ENCODE data around the gene RPP25L. TPM values are rescaled to one million over a fixed set of nuclear protein-coding genes. Genes with fewer than 3 reads are reported as not detected.

RPP25L gene
- total RNA-seq, 1 experiment from 2014 or later, result 17.2 TPM

- Histone ChIP-seq H4K5ac (ENCODE audit: insufficient read length, low read depth, low read length) (no peak overlapping the region), H3K9me3 (ENCODE audit: control insufficient read depth, low read depth, low read length) (no peaks in the 10 kb centered on the region), H3T11ph (ENCODE audit: low read length) (no peak overlapping the region), H3K23ac (ENCODE audit: insufficient read length, low read depth, low read length) (no peak overlapping the region), H2BK12ac (ENCODE audit: insufficient read length, low read depth, low read length) (no peak overlapping the region), H3K18ac (ENCODE audit: insufficient read length, low read depth, low read length) (no peak overlapping the region), H3K56ac (ENCODE audit: insufficient read length, low read depth, low read length) (no peak overlapping the region), H3K4me1 (ENCODE audit: insufficient read depth, low read length) (peaks cover 12% of the 10 kb centered on the region), H2AK5ac (ENCODE audit: insufficient read length, low read length) (no peak overlapping the region), H3K9ac (ENCODE audit: extremely low read depth, insufficient read length, low read length) (no peak overlapping the region), H2BK5ac (ENCODE audit: insufficient read length, low read length) (no peak overlapping the region), H3K27ac (ENCODE audit: insufficient read length, low read depth, low read length) (no peak overlapping the region), H2BK20ac (ENCODE audit: low read depth, low read length, poor library complexity, severe bottlenecking) (no peak overlapping the region), H3K79me1 (ENCODE audit: insufficient read depth, low read depth, low read length, poor library complexity, severe bottlenecking) (no peaks in the 10 kb centered on the region), H2BK15ac (ENCODE audit: low read depth, low read length) (no peak overlapping the region), H2AFZ (ENCODE audit: low read length) (no peak overlapping the region), H4K91ac (ENCODE audit: insufficient read length, low read depth, low read length) (no peak overlapping the region), H3K79me2 (ENCODE audit: insufficient read depth, low read length) (no peaks in the 10 kb centered on the region), H4K8ac (replicated peaks; ENCODE audit: insufficient read length, low read depth, low read length) (no peak overlapping the region), H3K27me3 (ENCODE audit: insufficient read depth, low read length) (peaks cover 22% of the 10 kb centered on the region), H2BK120ac (ENCODE audit: low read depth, low read length, poor library complexity, severe bottlenecking) (no peak overlapping the region), H3K4me2 (ENCODE audit: insufficient read depth, insufficient read length, low read length) (peak overlapping the region; percentile 58), H3K4ac (ENCODE audit: low read depth, low read length) (no peak overlapping the region), H4K20me1 (ENCODE audit: control insufficient read depth, insufficient read depth, insufficient read length) (no peaks in the 10 kb centered on the region), H3K23me2 (ENCODE audit: insufficient read length, low read depth, low read length, poor library complexity, severe bottlenecking) (peaks cover 7% of the 10 kb centered on the region), H3K14ac (ENCODE audit: insufficient read depth, low read length) (no peak overlapping the region)
- no peak for TF ChIP-seq CTCF (conservative IDR thresholded peaks at IDR 0.05)
- peaks cover 42 to 56% of the 10 kb centered on the region in 2 experiments for H3K4me1 Mint-ChIP-seq
- H3K27ac Mint-ChIP-seq, result no peak overlapping the region
- H3K9me3 Mint-ChIP-seq, result peaks cover 0 to 5% of the 10 kb centered on the region in 2 experiments; a peak in 1 of 5 replicates
- no peak for DNase-seq
- H3K36me3 Mint-ChIP-seq (ENCODE audit: insufficient read depth in 1 of 3, low read depth in 3 of 3), result no peaks in the 10 kb centered on the region
- H3K27me3 Mint-ChIP-seq (ENCODE audit: low read depth), result peaks cover 90% of the 10 kb centered on the region
- no CpG with 5 or more reads among the region's 17 CpGs for WGBS (ENCODE audit: extremely low coverage, insufficient read length, low lambda C conversion rate)
- H3K4me3 Mint-ChIP-seq, result peak overlapping the region; percentile 22 to 76; a peak in 4 of 5 replicates
Measured at GRCh38 chr9:34579104-34579807, 32.6 kb downstream of the RPP25L start.
